Nephron (organoid): ENCODE data around the gene KCTD18.

Experiments
- H3K27ac Mint-ChIP-seq, 3 experiments: 2 replicates each; pipeline ENCODE4 v1.8.0; 2020; ENCODE audit warnings: mixed read lengths in 3 of 3, mild to moderate bottlenecking in 2 of 3, moderate library complexity in 1 of 3
- H3K27me3 Mint-ChIP-seq: 2 replicates; pipeline ENCODE4 v1.8.0; 2021; ENCODE audit warnings: low read depth, mild to moderate bottlenecking, moderate library complexity, mixed read lengths
- H3K36me3 Mint-ChIP-seq: 2 replicates; pipeline ENCODE4 v1.8.0; 2020; ENCODE audit warnings: low read depth, mixed read lengths
- H3K4me1 Mint-ChIP-seq: 2 replicates; pipeline ENCODE4 v1.8.0; 2020; ENCODE audit warnings: mixed read lengths
- H3K4me3 Mint-ChIP-seq, 3 experiments: 2 replicates each; pipeline ENCODE4 v1.8.0; 2020; ENCODE audit warnings: mild to moderate bottlenecking in 3 of 3, mixed read lengths in 3 of 3, moderate library complexity in 2 of 3
- H3K9me3 Mint-ChIP-seq: 2 replicates; pipeline ENCODE4 v1.8.0; 2020; ENCODE audit warnings: mixed read lengths
- CTCF ChIP-seq, 3 experiments: fragments of 200-600 bp; sonication (generic); IDR thresholded peaks; one replicate each; pipeline ENCODE4 v1.5.0; 2021; ENCODE audit warnings: antibody characterized with exemption in 3 of 3; ENCODE audit not compliant: unreplicated experiment in 3 of 3

KCTD18 gene

GRCh38 chr2:200494048-200494447, 15.8 kb downstream of the KCTD18 start:
- Mint-ChIP-seq H3K27ac (no peak overlapping the region), H3K27me3 (no peaks in the 10 kb centered on the region), H3K4me3 (no peak overlapping the region), H3K4me1 (no peaks in the 10 kb centered on the region), H3K9me3 (no peaks in the 10 kb centered on the region), H3K36me3 (peaks cover 73% of the 10 kb centered on the region)
- TF ChIP-seq CTCF (IDR thresholded peaks at IDR 0.05; ENCODE audit: unreplicated experiment in 3 of 3): no peak

- Mint-ChIP-seq H3K4me3 (no peak overlapping the region), H3K27me3 (no peaks in the 10 kb centered on the region), H3K4me1 (no peaks in the 10 kb centered on the region), H3K9me3 (no peaks in the 10 kb centered on the region), H3K36me3 (peaks cover 61% of the 10 kb centered on the region), H3K27ac (no peak overlapping the region)
- TF ChIP-seq CTCF (IDR thresholded peaks at IDR 0.05; ENCODE audit: unreplicated experiment in 3 of 3): no peak
These were observed 17.2 kb downstream of the KCTD18 start for GRCh38 chr2:200492656-200493055.

- Mint-ChIP-seq H3K9me3 (no peaks in the 10 kb centered on the region), H3K36me3 (peaks cover 47% of the 10 kb centered on the region), H3K4me1 (peaks cover 6% of the 10 kb centered on the region), H3K27me3 (no peaks in the 10 kb centered on the region), H3K27ac (no peak overlapping the region), H3K4me3 (no peak overlapping the region)
- no peak for TF ChIP-seq CTCF (IDR thresholded peaks at IDR 0.05; ENCODE audit: unreplicated experiment in 3 of 3)
These were observed 19.9 kb downstream of the KCTD18 start for GRCh38 chr2:200490001-200490400.

- H3K27ac Mint-ChIP-seq: no peak overlapping the region
- peaks cover 11% of the 10 kb centered on the region for H3K4me1 Mint-ChIP-seq
- peaks cover 34% of the 10 kb centered on the region for H3K36me3 Mint-ChIP-seq
- no peak overlapping the region for H3K4me3 Mint-ChIP-seq
- H3K9me3 Mint-ChIP-seq: no peaks in the 10 kb centered on the region
- no peaks in the 10 kb centered on the region for H3K27me3 Mint-ChIP-seq
- TF ChIP-seq CTCF (IDR thresholded peaks at IDR 0.05; ENCODE audit: unreplicated experiment in 3 of 3): no peak
These were observed 21.7 kb downstream of the KCTD18 start for GRCh38 chr2:200488169-200488568.

- peak overlapping the region in 1 of 3 experiments; percentile 11 for H3K27ac Mint-ChIP-seq
- TF ChIP-seq CTCF (IDR thresholded peaks at IDR 0.05; ENCODE audit: unreplicated experiment in 3 of 3): no peak
- peaks cover 20% of the 10 kb centered on the region for H3K36me3 Mint-ChIP-seq
- peaks cover 12% of the 10 kb centered on the region for H3K4me1 Mint-ChIP-seq
- H3K9me3 Mint-ChIP-seq: no peaks in the 10 kb centered on the region
- H3K27me3 Mint-ChIP-seq: no peaks in the 10 kb centered on the region
- no peak overlapping the region for H3K4me3 Mint-ChIP-seq
These were observed 23.3 kb downstream of the KCTD18 start for GRCh38 chr2:200486529-200486928.

GRCh38 chr2:200484934-200485333, 24.9 kb downstream of the KCTD18 start:
- Mint-ChIP-seq H3K9me3 (no peaks in the 10 kb centered on the region), H3K4me1 (peaks cover 24% of the 10 kb centered on the region), H3K27ac (no peak overlapping the region), H3K4me3 (no peak overlapping the region), H3K36me3 (peaks cover 7% of the 10 kb centered on the region), H3K27me3 (no peaks in the 10 kb centered on the region)
- TF ChIP-seq CTCF (IDR thresholded peaks at IDR 0.05; ENCODE audit: unreplicated experiment in 3 of 3): no peak
